ENCODE data around the gene NHERF2. TPM values are rescaled to one million over a fixed set of nuclear protein-coding genes. Genes with fewer than 3 reads are reported as not detected.

The NHERF2 gene
- total and polyA plus RNA-seq, 9 of the 15 experiments (the other 6 are each of a cell fraction or from before 2014, with no cell fraction given): 0.15 to 42.0 (median 12.5) TPM

GRCh38 chr16:2077696-2078095 lies 51.0 kb downstream of the NHERF2 start (continued):
- TF ChIP-seq ARNT (IDR thresholded peaks at IDR 0.05) (no peak), SREBF2 (CRISPR knock-in tag; IDR thresholded peaks at IDR 0.05) (no peak)
- TF ChIP-seq, protein P1, sequence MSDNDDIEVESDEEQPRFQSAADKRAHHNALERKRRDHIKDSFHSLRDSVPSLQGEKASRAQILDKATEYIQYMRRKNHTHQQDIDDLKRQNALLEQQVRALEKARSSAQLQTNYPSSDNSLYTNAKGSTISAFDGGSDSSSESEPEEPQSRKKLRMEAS (CRISPR knock-in tag; IDR thresholded peaks at IDR 0.05): no peak

GRCh38 chr16:2078096-2078495 lies 51.4 kb downstream of the NHERF2 start:
- 84% methylated on average over 7 of the region's 7 CpGs for WGBS (ENCODE audit: insufficient coverage, low coverage, missing lambda C conversion rate)
- H3K9ac ChIP-seq (ENCODE audit: insufficient read depth in 1 of 2, low read depth in 2 of 2, low read length in 2 of 2): no peak overlapping the region
- no peak overlapping the region for H2AFZ ChIP-seq (ENCODE audit: low read depth, low read length)
- in situ Hi-C loops (cut with MboI): no loop called here
- H3K4me3 ChIP-seq: no peak overlapping the region
- H3K9me3 ChIP-seq (replicated peaks; ENCODE audit: control insufficient read depth, insufficient read depth, low read depth, low read length): no peaks in the 10 kb centered on the region
- FAIRE-seq (no peak), ATAC-seq (no peak), DNase-seq (ENCODE audit: extremely low read depth in 1 of 4, low spot score in 3 of 4) (no peak)
- no peaks in the 10 kb centered on the region for H3K79me2 ChIP-seq (ENCODE audit: control insufficient read depth, insufficient read depth, low read length)
- no peaks in the 10 kb centered on the region for H3K9me1 ChIP-seq (ENCODE audit: control insufficient read depth, insufficient read depth, low read length)
- no TSS peak for BruUV-seq (replicated peaks)
- no peak overlapping the region for H3K4me2 ChIP-seq (ENCODE audit: insufficient read depth, low read length)
- ChIA-PET CTCF (ENCODE audit: low intra/inter-chr PET ratio) (no interaction called here), POLR2A (interaction anchor here (1.8 kb wide), 1 partner anchor 77 kb away, joined by 8 read pairs; the partner anchor contains the start of gene TRAF7)
- H3K27me3 ChIP-seq (ENCODE audit: control insufficient read depth in 2 of 2, insufficient read depth in 2 of 2, low read length in 2 of 2): no peaks in the 10 kb centered on the region
- peaks cover 48% of the 10 kb centered on the region; the same call in 1 of the 3 replicates for H3K36me3 ChIP-seq (ENCODE audit: control insufficient read depth, insufficient read depth, low read length)
- H3K4me1 ChIP-seq (replicated peaks in 1 of 2; ENCODE audit: control insufficient read depth in 2 of 2, insufficient read depth in 2 of 2, low read length in 2 of 2): peaks cover 0 to 28% of the 10 kb centered on the region in 2 experiments; a peak in 2 of 5 replicates
- intact Hi-C loops (cut with micrococcal nuclease): no loop called here
- H3K27ac ChIP-seq (ENCODE audit: extremely low read depth, low read depth, low read length): no peak overlapping the region
- H4K20me1 ChIP-seq (replicated peaks; ENCODE audit: control insufficient read depth, insufficient read depth, low read length): no peaks in the 10 kb centered on the region
- TF ChIP-seq ATF7 (IDR thresholded peaks at IDR 0.05) (no peak), BRCA1 (IDR thresholded peaks at IDR 0.05) (no peak), BRCA1 (CRISPR knock-in tag; IDR thresholded peaks at IDR 0.05) (no peak), GTF2B (IDR thresholded peaks at IDR 0.05; ENCODE audit: extremely low read depth, insufficient read length) (no peak), ARID3A (IDR thresholded peaks at IDR 0.05; ENCODE audit: borderline replicate concordance, low read depth, low read length) (no peak), ESRRA (IDR thresholded peaks at IDR 0.05; ENCODE audit: borderline replicate concordance, low read depth) (no peak), NCOA4 (IDR thresholded peaks at IDR 0.05; ENCODE audit: partially characterized antibody) (no peak), ETS2 (tag; IDR thresholded peaks at IDR 0.05; ENCODE audit: borderline replicate concordance, poor library complexity, severe bottlenecking) (no peak), SMAD3 (CRISPR knock-in tag; conservative IDR thresholded peaks at IDR 0.05) (no peak), L3MBTL2 (IDR thresholded peaks at IDR 0.05) (no peak), MLX (CRISPR knock-in tag; conservative IDR thresholded peaks at IDR 0.05) (no peak)
- TF ChIP-seq, protein P2, sequence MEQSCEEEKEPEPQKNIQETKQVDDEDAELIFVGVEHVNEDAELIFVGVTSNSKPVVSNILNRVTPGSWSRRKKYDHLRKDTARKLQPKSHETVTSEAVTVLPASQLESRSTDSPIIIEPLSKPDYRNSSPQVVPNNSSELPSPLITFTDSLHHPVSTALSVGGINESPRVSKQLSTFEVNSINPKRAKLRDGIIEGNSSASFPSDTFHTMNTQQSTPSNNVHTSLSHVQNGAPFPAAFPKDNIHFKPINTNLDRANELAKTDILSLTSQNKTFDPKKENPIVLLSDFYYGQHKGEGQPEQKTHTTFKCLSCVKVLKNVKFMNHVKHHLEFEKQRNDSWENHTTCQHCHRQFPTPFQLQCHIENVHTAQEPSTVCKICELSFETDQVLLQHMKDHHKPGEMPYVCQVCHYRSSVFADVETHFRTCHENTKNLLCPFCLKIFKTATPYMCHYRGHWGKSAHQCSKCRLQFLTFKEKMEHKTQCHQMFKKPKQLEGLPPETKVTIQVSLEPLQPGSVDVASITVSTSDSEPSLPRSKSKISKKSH (CRISPR knock-in tag; IDR thresholded peaks at IDR 0.05): no peak
- TF ChIP-seq, protein P3, sequence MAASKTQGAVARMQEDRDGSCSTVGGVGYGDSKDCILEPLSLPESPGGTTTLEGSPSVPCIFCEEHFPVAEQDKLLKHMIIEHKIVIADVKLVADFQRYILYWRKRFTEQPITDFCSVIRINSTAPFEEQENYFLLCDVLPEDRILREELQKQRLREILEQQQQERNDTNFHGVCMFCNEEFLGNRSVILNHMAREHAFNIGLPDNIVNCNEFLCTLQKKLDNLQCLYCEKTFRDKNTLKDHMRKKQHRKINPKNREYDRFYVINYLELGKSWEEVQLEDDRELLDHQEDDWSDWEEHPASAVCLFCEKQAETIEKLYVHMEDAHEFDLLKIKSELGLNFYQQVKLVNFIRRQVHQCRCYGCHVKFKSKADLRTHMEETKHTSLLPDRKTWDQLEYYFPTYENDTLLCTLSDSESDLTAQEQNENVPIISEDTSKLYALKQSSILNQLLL (CRISPR knock-in tag; IDR thresholded peaks at IDR 0.05; ENCODE audit: borderline replicate concordance): no peak

Data from K562 (cell line).